ENCODE results near the gene USH2A.

The USH2A gene

GRCh38 chr1:215842905-215843304 lies 580.3 kb downstream of the USH2A start:
- no peak for DNase-seq (ENCODE audit: low spot score)
- H3K4me3 ChIP-seq: no peak overlapping the region
- H3K27ac ChIP-seq: no peak overlapping the region
- no peak for TF ChIP-seq CTCF (IDR thresholded peaks at IDR 0.05)

- H3K27ac ChIP-seq: no peak overlapping the region
- no peak overlapping the region for H3K4me3 ChIP-seq
- no peak for DNase-seq (ENCODE audit: low spot score)
- no peak for TF ChIP-seq CTCF (IDR thresholded peaks at IDR 0.05)
These were observed 587.3 kb downstream of the USH2A start for GRCh38 chr1:215835951-215836350.

- Histone ChIP-seq H3K27ac (no peak overlapping the region), H3K4me3 (no peak overlapping the region)
- no peak for TF ChIP-seq CTCF (IDR thresholded peaks at IDR 0.05)
- DNase-seq (ENCODE audit: low spot score): no peak
These were observed 589.1 kb downstream of the USH2A start for GRCh38 chr1:215833941-215834729.

GRCh38 chr1:215830226-215830810 lies 592.9 kb downstream of the USH2A start:
- TF ChIP-seq CTCF (IDR thresholded peaks at IDR 0.05): no peak
- DNase-seq (ENCODE audit: low spot score): no peak
- Histone ChIP-seq H3K4me3 (no peak overlapping the region), H3K27ac (no peak overlapping the region)

GRCh38 chr1:215825056-215825455 lies 598.2 kb downstream of the USH2A start:
- Histone ChIP-seq H3K27ac (no peak overlapping the region), H3K4me3 (no peak overlapping the region)
- no peak for DNase-seq (ENCODE audit: low spot score)
- no peak for TF ChIP-seq CTCF (IDR thresholded peaks at IDR 0.05)

- no peak overlapping the region for H3K27ac ChIP-seq
- no peak for TF ChIP-seq CTCF (IDR thresholded peaks at IDR 0.05)
- no peak for DNase-seq (ENCODE audit: low spot score)
- no peak overlapping the region for H3K4me3 ChIP-seq
These were observed 599.0 kb downstream of the USH2A start for GRCh38 chr1:215824245-215824644.

- no peak overlapping the region for H3K4me3 ChIP-seq
- TF ChIP-seq CTCF (IDR thresholded peaks at IDR 0.05): no peak
- no peak overlapping the region for H3K27ac ChIP-seq
- DNase-seq (ENCODE audit: low spot score): no peak
These were observed 604.1 kb downstream of the USH2A start for GRCh38 chr1:215819114-215819513.

Data from coronary artery (tissue), 2 donors.